Activated CD4-positive, alpha-beta T cell treated with anti-CD3 and anti-CD28 coated beads for 36 hours (primary cell): ENCODE results near the gene CSTPP1. TPM values are rescaled to one million over a fixed set of nuclear protein-coding genes. Genes with fewer than 3 reads are reported as not detected.

Experiments
- ATAC-seq: fragments of 200-7000 bp; cut with Tn5 transposase; one replicate; pipeline ENCODE4 v1.10.0; 2021; ENCODE audit warnings: mild to moderate bottlenecking, moderate library complexity
- CTCF ChIA-PET: fragments of 350-600 bp; sonication (Branson Sonifier 250); formaldehyde crosslinking; loops from one replicate; lab custom pipeline; 2021; ENCODE audit warnings: antibody characterized with exemption; lab: Charles Lee
- POLR2A ChIA-PET: fragments of 350-600 bp; sonication (Branson Sonifier 250); formaldehyde crosslinking; loops from one replicate; lab custom pipeline; 2021; ENCODE audit warnings: antibody characterized with exemption, inconsistent platforms; lab: Charles Lee
- DNase-seq: peaks from one replicate; pipeline ENCODE4 v3.0.0-alpha.2; 2020
- H3K27ac Mint-ChIP-seq: one replicate; pipeline ENCODE4 v1.8.0; 2021; ENCODE audit warnings: mixed read lengths
- H3K27me3 Mint-ChIP-seq: one replicate; pipeline ENCODE4 v1.8.0; 2021; ENCODE audit warnings: mixed read lengths
- H3K36me3 Mint-ChIP-seq: one replicate; pipeline ENCODE4 v1.8.0; 2021; ENCODE audit warnings: low read depth, mixed read lengths
- H3K4me1 Mint-ChIP-seq: one replicate; pipeline ENCODE4 v1.8.0; 2021; ENCODE audit warnings: mixed read lengths
- H3K4me3 Mint-ChIP-seq: one replicate; pipeline ENCODE4 v1.8.0; 2021; ENCODE audit warnings: mild to moderate bottlenecking, moderate library complexity, mixed read lengths
- H3K9me3 Mint-ChIP-seq: one replicate; pipeline ENCODE4 v1.8.0; 2021; ENCODE audit warnings: low read depth, mixed read lengths
- intact Hi-C, 2 experiments: fragments of 100-400 bp; cut with DNase I in 1 of 2; cut with micrococcal nuclease in 1 of 2; formaldehyde crosslinking; loops; one replicate each; pipeline versions ENCODE4 v1.14.2 to v1.15.1; 2022 to 2024; cut with DNase I, micrococcal nuclease
- total RNA-seq, 2 experiments: library from RNA; stranded (reverse); gene quantifications; one replicate each; pipeline ENCODE4 v1.2.3, GENCODE V29; 2021

The CSTPP1 gene
- total RNA-seq, 2 experiments from 2014 or later: 17.9 to 18.6 TPM

DNA sequence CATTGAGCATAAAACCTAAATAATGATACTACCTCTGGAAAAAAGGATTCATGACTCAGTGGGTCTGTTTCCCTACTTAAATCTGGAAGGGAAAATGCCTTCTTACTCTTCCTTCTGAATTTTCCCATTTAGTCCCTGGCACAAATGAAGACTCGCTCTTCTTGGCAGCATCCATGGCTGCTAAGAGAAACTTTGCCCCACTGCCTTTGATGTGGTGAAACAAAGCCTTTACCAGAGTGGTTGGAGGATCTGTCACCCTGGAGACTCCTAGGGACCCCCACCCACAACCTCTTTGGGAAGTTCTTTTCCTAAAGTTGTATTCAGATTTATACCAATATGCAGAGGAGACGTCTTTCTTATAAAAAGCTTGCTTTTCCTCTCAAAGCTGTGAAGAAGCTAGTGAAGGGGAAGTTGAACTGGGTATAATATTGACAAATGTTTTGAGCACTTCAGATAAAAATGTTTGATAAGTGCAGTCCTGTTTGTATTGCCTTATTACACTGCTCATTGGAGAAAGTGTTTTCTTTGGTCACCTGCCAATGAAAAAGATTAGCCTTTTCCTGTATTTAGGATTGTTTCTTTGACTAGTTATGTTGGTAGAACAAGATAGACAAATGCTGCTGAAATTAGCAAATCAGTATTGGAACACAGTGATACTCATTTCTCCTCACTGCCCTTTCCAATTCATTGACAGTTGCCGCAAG, 162.8 kb downstream of the CSTPP1 start:
- Mint-ChIP-seq H3K27ac (no peak overlapping the region), H3K36me3 (no peaks in the 10 kb centered on the region), H3K4me1 (peaks cover 9% of the 10 kb centered on the region), H3K27me3 (no peaks in the 10 kb centered on the region), H3K9me3 (no peaks in the 10 kb centered on the region), H3K4me3 (no peak overlapping the region)
- DNase-seq: no peak
- intact Hi-C loops: no loop called here
- ChIA-PET POLR2A (no interaction called here), CTCF (no interaction called here)
- ATAC-seq: no peak

DNA sequence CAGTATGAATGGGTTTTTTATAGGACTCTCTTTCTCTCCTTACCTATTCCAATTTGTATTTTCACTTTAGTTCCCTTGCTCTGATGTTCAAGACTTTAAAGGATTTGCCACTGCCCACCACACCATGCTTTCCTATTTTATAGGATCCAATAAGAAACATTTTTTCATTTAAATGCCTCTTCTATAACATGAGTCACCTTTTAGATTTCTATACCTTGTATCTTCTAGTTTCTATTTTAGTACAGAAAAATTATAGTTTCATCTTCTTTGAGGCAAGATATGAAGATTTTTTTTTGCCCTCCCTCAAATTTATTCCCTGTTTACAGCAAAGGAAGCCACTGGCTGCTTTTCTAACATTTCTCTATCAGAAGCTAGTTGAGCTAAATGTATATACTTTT, 163.4 kb downstream of the CSTPP1 start:
- ChIA-PET CTCF (no interaction called here), POLR2A (no interaction called here)
- Mint-ChIP-seq H3K4me1 (peaks cover 9% of the 10 kb centered on the region), H3K9me3 (no peaks in the 10 kb centered on the region), H3K4me3 (no peak overlapping the region), H3K27me3 (no peaks in the 10 kb centered on the region), H3K36me3 (no peaks in the 10 kb centered on the region), H3K27ac (peak overlapping the region; percentile 8)
- ATAC-seq (peak; percentile 53), DNase-seq (no peak)
- intact Hi-C loops: no loop called here

DNA sequence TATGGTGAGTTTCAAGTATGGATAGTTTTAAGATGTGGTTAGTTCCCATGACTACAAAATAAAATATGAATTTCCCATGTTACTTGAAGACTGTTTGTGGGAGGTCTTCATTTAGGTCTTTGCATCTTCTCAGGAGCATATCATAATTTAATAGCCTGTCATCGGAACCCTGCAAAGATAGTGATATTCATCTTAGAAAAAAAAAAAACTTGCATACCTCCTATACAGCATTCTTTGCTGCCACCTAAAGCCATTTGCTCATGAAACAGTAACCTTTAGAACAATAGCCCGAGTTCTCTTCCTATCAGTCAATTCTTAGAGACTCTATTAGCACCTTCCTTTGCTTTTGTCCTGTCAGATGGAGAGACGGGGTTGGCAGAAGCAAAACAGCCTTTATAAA, 164.8 kb downstream of the CSTPP1 start:
- Mint-ChIP-seq H3K27me3 (no peaks in the 10 kb centered on the region), H3K27ac (no peak overlapping the region), H3K4me1 (peaks cover 9% of the 10 kb centered on the region), H3K36me3 (no peaks in the 10 kb centered on the region), H3K4me3 (no peak overlapping the region), H3K9me3 (no peaks in the 10 kb centered on the region)
- ChIA-PET POLR2A (no interaction called here), CTCF (interaction anchor here (0.6 to 0.9 kb wide), 3 partner anchors 51 to 452 kb away, joined by 3 to 4 read pairs (median 3); no protein-coding TSS in a partner anchor)
- DNase-seq (no peak), ATAC-seq (no peak)
- intact Hi-C loops: no loop called here

DNA sequence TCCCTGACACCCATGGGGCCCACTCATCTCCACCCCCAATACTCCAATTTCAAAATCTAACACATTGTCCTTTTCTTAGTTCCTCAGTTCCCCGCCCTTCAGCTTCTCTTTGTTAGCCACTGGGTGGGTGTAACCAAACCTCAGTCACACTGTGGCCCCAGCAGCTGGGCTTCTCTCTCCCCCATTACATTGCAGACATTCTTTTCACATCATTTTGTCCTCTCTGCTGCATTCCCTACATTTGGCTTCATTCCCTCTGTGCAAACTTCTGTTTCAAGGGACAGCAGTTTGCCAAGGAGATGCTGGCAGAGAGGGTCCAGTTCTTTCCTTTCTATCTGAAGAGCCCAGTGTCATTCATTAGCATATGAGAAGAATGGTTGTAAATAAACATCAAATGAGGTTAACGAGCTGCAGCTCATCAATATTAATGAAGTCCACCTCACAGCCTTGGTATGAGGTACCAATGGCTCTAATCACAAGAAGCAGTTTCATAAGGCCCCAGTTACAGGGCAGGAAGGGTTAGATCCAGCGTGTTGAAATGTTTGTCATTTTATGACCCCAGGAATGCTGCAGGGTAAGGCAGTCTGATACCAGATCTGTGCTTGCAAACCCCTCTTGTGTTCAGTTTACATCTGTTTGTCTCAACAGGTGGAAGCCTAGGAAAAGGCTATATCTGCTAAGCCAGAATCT, 167.8 kb downstream of the CSTPP1 start:
- H3K27ac Mint-ChIP-seq: no peak overlapping the region

DNA sequence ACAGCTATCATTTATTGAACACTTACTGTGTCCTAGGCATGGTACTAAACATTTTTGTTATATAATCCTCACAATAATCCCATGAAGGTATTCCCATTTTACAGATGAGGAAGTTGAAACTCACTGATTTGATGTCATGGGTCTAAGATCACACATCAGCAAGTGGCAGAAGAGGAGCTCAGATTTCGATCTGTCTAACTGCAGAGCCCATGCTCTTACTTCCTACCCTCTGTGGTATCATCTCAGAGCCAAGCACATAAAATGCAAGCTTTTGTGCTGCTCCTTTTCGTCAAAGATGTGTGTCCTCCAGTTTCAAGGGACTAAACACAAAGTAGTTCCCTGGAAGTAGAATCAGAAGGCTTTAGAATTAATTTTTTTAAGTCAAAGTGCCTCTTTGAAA, 169.0 kb downstream of the CSTPP1 start:
- Mint-ChIP-seq H3K27ac (no peak overlapping the region), H3K27me3 (no peaks in the 10 kb centered on the region), H3K9me3 (no peaks in the 10 kb centered on the region), H3K4me1 (no peaks in the 10 kb centered on the region), H3K4me3 (no peak overlapping the region), H3K36me3 (no peaks in the 10 kb centered on the region)
- ChIA-PET CTCF (interaction anchor here (0.5 to 0.6 kb wide), 2 partner anchors 27 to 48 kb away, joined by 3 to 4 read pairs; no protein-coding TSS in a partner anchor), POLR2A (no interaction called here)
- intact Hi-C loops: no loop called here
- ATAC-seq (no peak), DNase-seq (no peak)

More for the DNA sequence above, 167.8 kb downstream of the CSTPP1 start:
- DNase-seq: no peak
- ATAC-seq: no peak
- ChIA-PET CTCF (interaction anchor here (0.6 kb wide), 1 partner anchor 1077 kb away, joined by 3 read pairs; no protein-coding TSS in a partner anchor), POLR2A (no interaction called here)
- Mint-ChIP-seq H3K4me3 (no peak overlapping the region), H3K27me3 (no peaks in the 10 kb centered on the region), H3K9me3 (no peaks in the 10 kb centered on the region), H3K36me3 (no peaks in the 10 kb centered on the region), H3K4me1 (peaks cover 9% of the 10 kb centered on the region)
- intact Hi-C loops: no loop called here

DNA sequence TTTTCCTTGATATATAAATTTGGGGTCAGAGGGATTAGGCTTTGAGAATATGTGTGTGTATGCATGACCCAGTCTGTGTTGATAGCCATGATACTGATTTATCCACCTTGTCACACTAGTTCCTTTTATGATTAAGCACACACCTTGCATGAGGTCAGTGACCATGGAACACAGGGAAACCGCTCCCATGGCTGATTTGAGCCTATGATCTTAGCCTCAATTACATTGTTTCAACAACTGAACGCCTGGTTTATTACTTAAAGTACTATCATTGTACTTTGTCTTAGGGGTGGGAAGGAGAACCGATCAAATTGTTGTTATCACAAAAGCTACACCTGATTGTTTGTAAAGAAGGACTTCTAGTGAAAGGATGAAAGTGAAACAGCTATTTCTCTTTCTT, 169.4 kb downstream of the CSTPP1 start:
- H3K27me3 Mint-ChIP-seq: no peaks in the 10 kb centered on the region
- POLR2A ChIA-PET: no interaction called here
- intact Hi-C loops: no loop called here
- H3K36me3 Mint-ChIP-seq: no peaks in the 10 kb centered on the region
- no peak for DNase-seq
- no peak overlapping the region for H3K27ac Mint-ChIP-seq
- H3K4me1 Mint-ChIP-seq: no peaks in the 10 kb centered on the region
- no peak for ATAC-seq
- CTCF ChIA-PET: interaction anchor here (0.6 kb wide), 1 partner anchor 26 kb away, joined by 3 read pairs; no protein-coding TSS in a partner anchor
- no peaks in the 10 kb centered on the region for H3K9me3 Mint-ChIP-seq
- no peak overlapping the region for H3K4me3 Mint-ChIP-seq

DNA sequence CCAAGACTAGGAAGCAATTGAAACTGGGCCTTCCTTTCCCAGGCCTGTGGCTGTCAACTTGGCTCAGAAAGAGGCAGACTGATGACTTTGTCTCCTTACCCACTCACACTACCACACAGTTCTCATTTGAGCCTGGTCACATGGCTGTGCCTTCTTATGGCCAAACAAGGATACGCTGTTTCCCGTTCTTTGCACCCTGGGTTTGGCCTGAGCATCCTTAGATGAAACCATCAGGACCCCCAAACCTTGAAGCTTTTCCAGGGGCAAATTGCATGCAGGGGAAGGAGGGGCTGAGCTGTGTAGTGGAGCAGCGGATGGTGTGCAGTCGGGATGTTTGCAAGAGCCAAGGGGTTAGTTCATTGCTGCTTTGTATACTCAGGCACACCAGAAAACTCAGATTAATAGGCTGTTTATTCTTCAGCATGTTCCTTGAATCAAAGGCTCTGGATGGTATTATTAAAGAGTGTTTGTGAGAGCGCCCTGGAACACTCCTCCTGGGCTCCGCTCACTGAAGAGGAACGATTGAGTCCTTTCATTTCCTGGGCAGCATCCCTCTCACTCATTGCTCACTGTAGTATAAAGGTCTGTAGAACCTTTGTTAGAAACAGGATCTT, 170.3 kb downstream of the CSTPP1 start:
- H3K4me3 Mint-ChIP-seq: no peak overlapping the region
- intact Hi-C loops: no loop called here
- CTCF ChIA-PET: no interaction called here

DNA sequence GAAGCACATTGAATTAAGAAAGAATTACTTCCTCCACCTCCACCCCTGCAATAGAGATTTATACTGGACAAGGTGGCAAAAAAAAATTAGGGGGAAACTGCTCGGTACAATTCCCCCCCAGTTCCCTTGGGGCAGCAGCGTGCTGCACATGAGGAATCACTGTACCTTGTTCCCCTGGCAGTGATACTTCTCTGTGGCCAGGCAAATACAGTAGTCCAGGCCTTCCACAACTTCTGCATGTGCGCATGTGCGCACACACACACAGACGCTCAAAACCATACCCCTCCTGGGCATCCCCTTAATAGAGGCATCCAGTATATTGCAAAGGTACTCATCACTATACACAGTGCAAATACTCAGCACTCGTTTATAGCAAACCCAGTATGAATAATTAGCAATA, 171.2 kb downstream of the CSTPP1 start:
- H3K4me3 Mint-ChIP-seq: no peak overlapping the region
- H3K4me1 Mint-ChIP-seq: no peaks in the 10 kb centered on the region
- ATAC-seq (no peak), DNase-seq (no peak)
- intact Hi-C loops: no loop called here
- H3K9me3 Mint-ChIP-seq: no peaks in the 10 kb centered on the region
- ChIA-PET CTCF (interaction anchor here (0.7 kb wide), 1 partner anchor 27 kb away, joined by 3 read pairs; no protein-coding TSS in a partner anchor), POLR2A (no interaction called here)
- H3K27me3 Mint-ChIP-seq: no peaks in the 10 kb centered on the region
- no peak overlapping the region for H3K27ac Mint-ChIP-seq
- no peaks in the 10 kb centered on the region for H3K36me3 Mint-ChIP-seq

More for the DNA sequence above, 170.3 kb downstream of the CSTPP1 start:
- POLR2A ChIA-PET: no interaction called here
- no peak for ATAC-seq
- Mint-ChIP-seq H3K27me3 (no peaks in the 10 kb centered on the region), H3K36me3 (no peaks in the 10 kb centered on the region), H3K27ac (no peak overlapping the region), H3K4me1 (no peaks in the 10 kb centered on the region), H3K9me3 (no peaks in the 10 kb centered on the region)
- no peak for DNase-seq

DNA sequence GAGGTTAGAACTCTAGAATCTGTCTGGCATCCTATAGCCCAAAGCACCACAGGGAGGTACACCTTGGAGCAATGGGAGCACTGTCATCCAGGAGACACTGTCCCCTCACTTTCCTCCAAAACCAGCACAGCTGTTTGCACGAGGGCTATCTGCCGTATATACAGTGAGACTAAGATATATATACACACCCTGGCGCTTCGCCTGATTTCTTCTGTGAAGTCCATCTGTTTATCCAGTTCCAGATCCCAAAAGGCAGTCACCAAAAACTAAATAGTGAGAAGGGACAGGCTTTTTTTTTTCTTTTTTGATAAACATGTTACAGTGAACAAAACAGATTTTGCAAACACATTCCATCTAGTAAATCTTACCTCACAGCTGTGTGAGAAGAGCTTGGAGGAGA, 171.7 kb downstream of the CSTPP1 start:
- intact Hi-C loops: no loop called here
- ATAC-seq (no peak), DNase-seq (no peak)
- Mint-ChIP-seq H3K27me3 (no peaks in the 10 kb centered on the region), H3K36me3 (no peaks in the 10 kb centered on the region), H3K9me3 (no peaks in the 10 kb centered on the region), H3K4me1 (no peaks in the 10 kb centered on the region), H3K27ac (no peak overlapping the region), H3K4me3 (no peak overlapping the region)
- POLR2A ChIA-PET: no interaction called here
- CTCF ChIA-PET: interaction anchor here (0.7 to 1.5 kb wide), 2 partner anchors 27 to 45 kb away, joined by 3 to 4 read pairs; no protein-coding TSS in a partner anchor

DNA sequence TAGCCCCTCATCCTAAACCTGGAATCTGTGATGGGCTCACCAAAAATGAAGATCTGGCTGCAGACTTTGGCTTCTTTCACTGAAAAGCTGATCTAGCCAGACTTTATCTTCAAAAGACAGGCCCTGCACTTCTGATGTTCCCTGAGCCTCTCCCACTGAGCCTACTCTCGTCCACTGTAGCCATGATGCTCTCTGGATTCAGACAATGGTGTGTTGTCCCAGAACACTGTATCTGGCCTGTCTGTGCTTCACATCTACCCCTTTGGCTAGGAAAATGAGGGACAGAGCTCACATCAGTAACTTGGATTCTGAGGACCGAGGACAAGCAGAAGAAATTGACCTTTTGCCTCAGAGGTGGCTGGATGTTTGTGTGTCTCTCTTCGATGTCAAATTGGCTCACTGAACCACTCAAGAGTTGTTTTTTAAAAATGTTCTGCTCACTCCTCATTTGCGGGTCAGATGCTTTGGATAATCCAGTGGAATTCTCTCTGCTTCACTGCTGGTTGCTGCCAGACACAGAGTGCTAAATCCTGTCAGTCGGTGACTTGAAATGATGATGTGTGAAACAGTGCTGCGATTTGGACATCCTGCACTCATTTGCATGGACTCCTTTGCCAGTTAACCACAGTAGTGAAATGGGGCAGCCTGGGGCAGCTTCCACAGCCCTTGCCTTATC, 172.6 kb downstream of the CSTPP1 start:
- intact Hi-C loops: no loop called here
- ChIA-PET POLR2A (no interaction called here), CTCF (interaction anchor here (1.5 kb wide), 1 partner anchor 44 kb away, joined by 4 read pairs; no protein-coding TSS in a partner anchor)
- Mint-ChIP-seq H3K4me1 (no peaks in the 10 kb centered on the region), H3K4me3 (no peak overlapping the region), H3K36me3 (no peaks in the 10 kb centered on the region), H3K27ac (no peak overlapping the region), H3K9me3 (no peaks in the 10 kb centered on the region), H3K27me3 (no peaks in the 10 kb centered on the region)
- ATAC-seq: no peak
- DNase-seq: no peak

DNA sequence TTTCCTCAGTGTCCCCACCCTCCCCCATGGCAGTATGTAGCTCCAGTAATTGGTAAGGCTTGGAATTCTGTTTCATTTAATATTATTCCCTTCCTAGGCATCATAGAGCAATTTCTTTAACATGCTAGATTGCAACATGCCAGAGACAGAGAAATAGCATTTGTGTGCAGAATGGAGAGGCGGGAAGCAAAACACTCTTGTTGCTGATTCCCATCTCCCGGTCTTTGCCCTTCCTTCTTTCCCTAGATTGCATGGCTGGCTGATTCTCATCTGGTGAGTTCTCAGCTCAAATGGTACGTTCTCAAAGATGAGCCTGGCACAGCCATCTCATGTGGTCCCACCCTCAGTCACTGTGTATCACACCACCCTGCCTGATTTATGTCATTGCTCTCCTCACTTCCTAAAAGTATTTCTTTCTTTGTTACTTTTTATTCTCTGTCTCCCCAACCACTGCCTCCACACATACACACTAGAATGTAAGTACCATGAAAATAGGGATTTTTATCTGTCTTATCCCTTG, 173.2 kb downstream of the CSTPP1 start:
- Mint-ChIP-seq H3K27ac (no peak overlapping the region), H3K4me3 (no peak overlapping the region)
- CTCF ChIA-PET: interaction anchor here (0.9 to 1.5 kb wide), 2 partner anchors 43 kb away, joined by 3 to 4 read pairs; no protein-coding TSS in a partner anchor

More for the DNA sequence above, 173.2 kb downstream of the CSTPP1 start:
- DNase-seq (no peak), ATAC-seq (no peak)
- intact Hi-C loops: no loop called here
- Mint-ChIP-seq H3K36me3 (no peaks in the 10 kb centered on the region), H3K27me3 (no peaks in the 10 kb centered on the region), H3K4me1 (no peaks in the 10 kb centered on the region), H3K9me3 (no peaks in the 10 kb centered on the region)
- POLR2A ChIA-PET: no interaction called here
